ENCODE results near the gene OSBPL2.

OSBPL2 gene

DNA sequence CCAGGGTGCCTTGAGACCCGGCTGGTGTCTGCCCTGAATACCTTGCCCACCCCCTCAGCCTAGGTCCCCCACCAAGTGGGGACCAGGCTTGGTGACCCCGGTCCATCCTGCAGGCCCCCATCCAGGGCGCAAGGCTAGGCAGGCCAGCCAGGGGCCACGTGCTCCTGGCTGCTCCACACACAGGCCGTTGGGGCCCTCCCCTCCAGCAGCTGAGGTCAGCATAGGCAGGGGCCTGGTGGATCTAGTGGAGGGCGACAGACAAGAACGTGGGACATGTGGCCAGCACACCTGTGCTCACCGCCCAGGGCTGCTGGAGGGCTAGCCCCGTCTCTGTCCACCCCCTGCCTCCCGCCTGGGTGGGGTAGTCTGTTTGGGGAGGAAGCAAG is 10.7 kb upstream of the OSBPL2 start:
- H3K4me3 Mint-ChIP-seq, result no peak overlapping the region
- peaks cover 44% of the 10 kb centered on the region for H3K27me3 Mint-ChIP-seq (ENCODE audit: low read depth)
- no peak for TF ChIP-seq CTCF (IDR thresholded peaks at IDR 0.05; ENCODE audit: unreplicated experiment in 3 of 3)
- H3K9me3 Mint-ChIP-seq, result no peaks in the 10 kb centered on the region
- H3K36me3 Mint-ChIP-seq (ENCODE audit: low read depth), result no peaks in the 10 kb centered on the region
- no peaks in the 10 kb centered on the region for H3K4me1 Mint-ChIP-seq
- no peak overlapping the region for H3K27ac Mint-ChIP-seq

GRCh38 chr20:62227977-62228958 is 10.1 kb upstream of the OSBPL2 start:
- no peaks in the 10 kb centered on the region for H3K9me3 Mint-ChIP-seq
- H3K4me1 Mint-ChIP-seq, result no peaks in the 10 kb centered on the region
- H3K27me3 Mint-ChIP-seq (ENCODE audit: low read depth), result peaks cover 37% of the 10 kb centered on the region
- H3K36me3 Mint-ChIP-seq (ENCODE audit: low read depth), result no peaks in the 10 kb centered on the region
- no peak overlapping the region for H3K4me3 Mint-ChIP-seq
- TF ChIP-seq CTCF (IDR thresholded peaks at IDR 0.05; ENCODE audit: unreplicated experiment in 3 of 3), result no peak
- no peak overlapping the region for H3K27ac Mint-ChIP-seq

- Mint-ChIP-seq H3K9me3 (no peaks in the 10 kb centered on the region), H3K27me3 (ENCODE audit: low read depth) (peaks cover 33% of the 10 kb centered on the region), H3K36me3 (ENCODE audit: low read depth) (no peaks in the 10 kb centered on the region), H3K27ac (no peak overlapping the region), H3K4me1 (no peaks in the 10 kb centered on the region), H3K4me3 (no peak overlapping the region)
- TF ChIP-seq CTCF (IDR thresholded peaks at IDR 0.05; ENCODE audit: unreplicated experiment in 3 of 3), result no peak
These were observed 9.3 kb upstream of the OSBPL2 start for GRCh38 chr20:62228982-62229545.

DNA sequence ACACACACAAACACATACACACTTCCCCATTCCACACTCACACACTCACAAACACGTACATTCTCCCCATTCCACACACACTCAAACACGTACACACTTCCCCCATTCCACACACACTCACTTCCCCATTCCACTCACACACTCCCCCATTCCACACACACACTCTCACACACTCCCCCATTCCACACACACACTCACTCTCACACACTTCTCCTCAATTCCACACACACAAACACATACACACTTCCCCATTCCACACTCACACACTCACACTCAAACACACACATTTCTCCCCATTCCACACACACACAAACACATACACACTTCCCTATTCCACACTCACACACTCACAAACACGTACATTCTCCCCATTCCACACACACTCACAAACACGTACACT is 8.7 kb upstream of the OSBPL2 start:
- peaks cover 2% of the 10 kb centered on the region for H3K4me1 Mint-ChIP-seq
- no peaks in the 10 kb centered on the region for H3K36me3 Mint-ChIP-seq (ENCODE audit: low read depth)
- peaks cover 30% of the 10 kb centered on the region for H3K27me3 Mint-ChIP-seq (ENCODE audit: low read depth)
- no peak overlapping the region for H3K4me3 Mint-ChIP-seq
- no peak overlapping the region for H3K27ac Mint-ChIP-seq
- H3K9me3 Mint-ChIP-seq, result no peaks in the 10 kb centered on the region
- no peak for TF ChIP-seq CTCF (IDR thresholded peaks at IDR 0.05; ENCODE audit: unreplicated experiment in 3 of 3)

GRCh38 chr20:62230276-62230675 is 8.0 kb upstream of the OSBPL2 start:
- Mint-ChIP-seq H3K36me3 (ENCODE audit: low read depth) (no peaks in the 10 kb centered on the region), H3K27ac (no peak overlapping the region), H3K4me1 (peaks cover 6% of the 10 kb centered on the region), H3K27me3 (ENCODE audit: low read depth) (peaks cover 30% of the 10 kb centered on the region), H3K4me3 (no peak overlapping the region), H3K9me3 (no peaks in the 10 kb centered on the region)
- no peak for TF ChIP-seq CTCF (IDR thresholded peaks at IDR 0.05; ENCODE audit: unreplicated experiment in 3 of 3)

Measured in nephron (organoid).